Gastrocnemius medialis (tissue), 4 donors: ENCODE data around the gene MAU2.

ENCODE experiments used
- POLR2A ChIP-seq, 2 donors: fragments of 450-650 bp; IDR thresholded peaks; one replicate each; pipeline ENCODE4 v1.6.1; 2017; ENCODE audit warnings: antibody characterized with exemption in 2 of 2, mild to moderate bottlenecking in 2 of 2, moderate library complexity in 2 of 2
- TF ChIP-seq, protein P1 (sequence below), 5 experiments: fragments of 450-650 bp in 3 of 5; fragments of 200-600 bp in 2 of 5; sonication (generic) in 2 of 5; IDR thresholded peaks in 4 of 5; conservative IDR thresholded peaks in 1 of 5; 1 replicate in 4 of 5; 2 replicates in 1 of 5; pipeline ENCODE4 v1.5.1; 2016 to 2019; ENCODE audit warnings: antibody characterized with exemption in 5 of 5, mild to moderate bottlenecking in 3 of 5, moderate library complexity in 3 of 5

DNA sequence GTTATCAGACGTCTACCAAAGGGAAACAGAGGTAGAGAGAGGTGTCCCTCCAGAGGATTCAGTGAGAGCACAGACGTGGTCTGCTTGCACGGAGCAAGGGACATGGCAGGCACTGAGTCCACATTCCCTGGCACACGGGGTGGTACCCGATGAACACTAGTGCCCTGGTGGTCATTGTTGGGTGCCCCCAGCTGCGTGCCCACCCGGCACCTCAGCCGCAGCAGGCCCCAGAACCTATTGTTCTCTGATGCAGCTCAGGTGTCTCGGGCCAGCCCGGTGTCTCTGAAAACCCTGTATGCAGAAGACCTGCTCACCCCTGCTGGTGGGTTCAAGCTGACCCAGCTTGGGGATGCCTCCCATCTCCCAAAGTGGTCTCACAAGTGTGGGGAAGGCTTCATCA, 12.3 kb upstream of the MAU2 start:
- TF ChIP-seq, protein P1, sequence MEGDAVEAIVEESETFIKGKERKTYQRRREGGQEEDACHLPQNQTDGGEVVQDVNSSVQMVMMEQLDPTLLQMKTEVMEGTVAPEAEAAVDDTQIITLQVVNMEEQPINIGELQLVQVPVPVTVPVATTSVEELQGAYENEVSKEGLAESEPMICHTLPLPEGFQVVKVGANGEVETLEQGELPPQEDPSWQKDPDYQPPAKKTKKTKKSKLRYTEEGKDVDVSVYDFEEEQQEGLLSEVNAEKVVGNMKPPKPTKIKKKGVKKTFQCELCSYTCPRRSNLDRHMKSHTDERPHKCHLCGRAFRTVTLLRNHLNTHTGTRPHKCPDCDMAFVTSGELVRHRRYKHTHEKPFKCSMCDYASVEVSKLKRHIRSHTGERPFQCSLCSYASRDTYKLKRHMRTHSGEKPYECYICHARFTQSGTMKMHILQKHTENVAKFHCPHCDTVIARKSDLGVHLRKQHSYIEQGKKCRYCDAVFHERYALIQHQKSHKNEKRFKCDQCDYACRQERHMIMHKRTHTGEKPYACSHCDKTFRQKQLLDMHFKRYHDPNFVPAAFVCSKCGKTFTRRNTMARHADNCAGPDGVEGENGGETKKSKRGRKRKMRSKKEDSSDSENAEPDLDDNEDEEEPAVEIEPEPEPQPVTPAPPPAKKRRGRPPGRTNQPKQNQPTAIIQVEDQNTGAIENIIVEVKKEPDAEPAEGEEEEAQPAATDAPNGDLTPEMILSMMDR (IDR thresholded peaks at IDR 0.05 in 4 of 5, conservative IDR thresholded peaks at IDR 0.05 in 1 of 5) = no peak
- no peak for TF ChIP-seq POLR2A (IDR thresholded peaks at IDR 0.05)
